ENCODE results near the gene ZC3H18. TPM values are rescaled to one million over a fixed set of nuclear protein-coding genes. Genes with fewer than 3 reads are reported as not detected.

The ZC3H18 gene
- total and polyA plus RNA-seq, 2 experiments from 2014 or later, result 30.0 to 40.7 TPM

DNA sequence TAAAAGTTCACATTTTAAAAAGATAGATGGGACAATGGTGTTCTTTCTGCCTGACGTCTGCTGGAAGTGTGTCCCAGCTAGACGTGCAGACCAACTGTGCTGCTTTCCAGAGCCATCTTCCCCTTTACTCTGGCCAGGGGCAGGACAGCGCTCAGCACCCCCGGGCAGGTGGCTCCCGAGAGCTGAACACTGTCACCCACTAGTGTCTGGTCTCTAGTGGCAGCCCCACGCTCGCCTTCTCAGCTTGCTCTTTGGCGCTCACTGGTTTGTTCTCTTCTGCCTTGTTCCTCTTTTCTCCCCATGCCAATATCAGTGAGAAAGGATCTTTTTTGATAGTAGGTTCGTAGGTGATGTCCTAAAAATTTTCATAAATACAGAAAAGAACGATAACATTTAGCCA is 25.7 kb downstream of the ZC3H18 start (continued):
- TF ChIP-seq, protein P1, sequence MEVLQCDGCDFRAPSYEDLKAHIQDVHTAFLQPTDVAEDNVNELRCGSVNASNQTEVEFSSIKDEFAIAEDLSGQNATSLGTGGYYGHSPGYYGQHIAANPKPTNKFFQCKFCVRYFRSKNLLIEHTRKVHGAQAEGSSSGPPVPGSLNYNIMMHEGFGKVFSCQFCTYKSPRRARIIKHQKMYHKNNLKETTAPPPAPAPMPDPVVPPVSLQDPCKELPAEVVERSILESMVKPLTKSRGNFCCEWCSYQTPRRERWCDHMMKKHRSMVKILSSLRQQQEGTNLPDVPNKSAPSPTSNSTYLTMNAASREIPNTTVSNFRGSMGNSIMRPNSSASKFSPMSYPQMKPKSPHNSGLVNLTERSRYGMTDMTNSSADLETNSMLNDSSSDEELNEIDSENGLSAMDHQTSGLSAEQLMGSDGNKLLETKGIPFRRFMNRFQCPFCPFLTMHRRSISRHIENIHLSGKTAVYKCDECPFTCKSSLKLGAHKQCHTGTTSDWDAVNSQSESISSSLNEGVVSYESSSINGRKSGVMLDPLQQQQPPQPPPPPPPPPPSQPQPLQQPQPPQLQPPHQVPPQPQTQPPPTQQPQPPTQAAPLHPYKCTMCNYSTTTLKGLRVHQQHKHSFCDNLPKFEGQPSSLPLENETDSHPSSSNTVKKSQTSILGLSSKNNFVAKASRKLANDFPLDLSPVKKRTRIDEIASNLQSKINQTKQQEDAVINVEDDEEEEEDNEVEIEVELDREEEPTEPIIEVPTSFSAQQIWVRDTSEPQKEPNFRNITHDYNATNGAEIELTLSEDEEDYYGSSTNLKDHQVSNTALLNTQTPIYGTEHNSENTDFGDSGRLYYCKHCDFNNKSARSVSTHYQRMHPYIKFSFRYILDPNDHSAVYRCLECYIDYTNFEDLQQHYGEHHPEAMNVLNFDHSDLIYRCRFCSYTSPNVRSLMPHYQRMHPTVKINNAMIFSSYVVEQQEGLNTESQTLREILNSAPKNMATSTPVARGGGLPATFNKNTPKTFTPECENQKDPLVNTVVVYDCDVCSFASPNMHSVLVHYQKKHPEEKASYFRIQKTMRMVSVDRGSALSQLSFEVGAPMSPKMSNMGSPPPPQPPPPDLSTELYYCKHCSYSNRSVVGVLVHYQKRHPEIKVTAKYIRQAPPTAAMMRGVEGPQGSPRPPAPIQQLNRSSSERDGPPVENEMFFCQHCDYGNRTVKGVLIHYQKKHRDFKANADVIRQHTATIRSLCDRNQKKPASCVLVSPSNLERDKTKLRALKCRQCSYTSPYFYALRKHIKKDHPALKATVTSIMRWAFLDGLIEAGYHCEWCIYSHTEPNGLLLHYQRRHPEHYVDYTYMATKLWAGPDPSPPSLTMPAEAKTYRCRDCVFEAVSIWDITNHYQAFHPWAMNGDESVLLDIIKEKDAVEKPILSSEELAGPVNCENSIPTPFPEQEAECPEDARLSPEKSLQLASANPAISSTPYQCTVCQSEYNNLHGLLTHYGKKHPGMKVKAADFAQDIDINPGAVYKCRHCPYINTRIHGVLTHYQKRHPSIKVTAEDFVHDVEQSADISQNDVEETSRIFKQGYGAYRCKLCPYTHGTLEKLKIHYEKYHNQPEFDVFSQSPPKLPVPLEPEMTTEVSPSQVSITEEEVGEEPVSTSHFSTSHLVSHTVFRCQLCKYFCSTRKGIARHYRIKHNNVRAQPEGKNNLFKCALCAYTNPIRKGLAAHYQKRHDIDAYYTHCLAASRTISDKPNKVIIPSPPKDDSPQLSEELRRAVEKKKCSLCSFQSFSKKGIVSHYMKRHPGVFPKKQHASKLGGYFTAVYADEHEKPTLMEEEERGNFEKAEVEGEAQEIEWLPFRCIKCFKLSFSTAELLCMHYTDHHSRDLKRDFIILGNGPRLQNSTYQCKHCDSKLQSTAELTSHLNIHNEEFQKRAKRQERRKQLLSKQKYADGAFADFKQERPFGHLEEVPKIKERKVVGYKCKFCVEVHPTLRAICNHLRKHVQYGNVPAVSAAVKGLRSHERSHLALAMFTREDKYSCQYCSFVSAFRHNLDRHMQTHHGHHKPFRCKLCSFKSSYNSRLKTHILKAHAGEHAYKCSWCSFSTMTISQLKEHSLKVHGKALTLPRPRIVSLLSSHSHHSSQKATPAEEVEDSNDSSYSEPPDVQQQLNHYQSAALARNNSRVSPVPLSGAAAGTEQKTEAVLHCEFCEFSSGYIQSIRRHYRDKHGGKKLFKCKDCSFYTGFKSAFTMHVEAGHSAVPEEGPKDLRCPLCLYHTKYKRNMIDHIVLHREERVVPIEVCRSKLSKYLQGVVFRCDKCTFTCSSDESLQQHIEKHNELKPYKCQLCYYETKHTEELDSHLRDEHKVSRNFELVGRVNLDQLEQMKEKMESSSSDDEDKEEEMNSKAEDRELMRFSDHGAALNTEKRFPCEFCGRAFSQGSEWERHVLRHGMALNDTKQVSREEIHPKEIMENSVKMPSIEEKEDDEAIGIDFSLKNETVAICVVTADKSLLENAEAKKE (CRISPR knock-in tag; IDR thresholded peaks at IDR 0.05), result no peak
- TF ChIP-seq EZH2 (IDR thresholded peaks at IDR 0.05; ENCODE audit: low read depth, unreplicated experiment) (no peak), STAT1 (IDR thresholded peaks at IDR 0.05; ENCODE audit: unreplicated experiment) (no peak), ZNF331 (CRISPR knock-in tag; IDR thresholded peaks at IDR 0.05; ENCODE audit: low read depth) (no peak)

DNA sequence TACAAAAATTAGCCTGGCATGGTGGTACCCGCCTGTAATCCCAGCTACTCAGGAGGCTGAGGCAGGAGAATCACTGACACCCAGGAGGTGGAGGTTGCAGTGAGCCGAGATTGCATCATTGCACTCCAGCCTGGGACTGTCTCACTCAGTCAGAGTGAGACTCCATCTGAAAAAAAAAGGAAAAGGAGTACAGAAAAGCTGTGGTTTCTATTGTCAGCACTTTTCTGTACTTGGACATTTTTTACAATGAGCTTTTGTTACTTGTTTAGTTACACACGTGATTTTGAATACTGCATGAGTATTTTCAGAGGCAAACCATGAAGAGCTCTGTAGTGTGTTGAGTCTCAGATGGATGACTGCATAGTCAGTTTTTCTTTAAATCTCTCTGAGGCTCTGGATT is 26.3 kb downstream of the ZC3H18 start:
- H3K9me3 Mint-ChIP-seq, result no peaks in the 10 kb centered on the region
- no peak overlapping the region for H2AFZ ChIP-seq
- no peak for DNase-seq (ENCODE audit: low spot score)
- H3K4me2 ChIP-seq, result no peak overlapping the region
- H3K4me3 Mint-ChIP-seq, result no peak overlapping the region
- no peak for ATAC-seq
- no peak overlapping the region for H3K4me3 ChIP-seq
- peaks cover 4% of the 10 kb centered on the region for H3K27me3 Mint-ChIP-seq (ENCODE audit: insufficient read depth, low read depth, poor library complexity)
- H3F3A ChIP-seq (replicated peaks; ENCODE audit: low read depth), result peaks cover 8% of the 10 kb centered on the region; the same call in 1 of the 2 replicates
- peaks cover 21% of the 10 kb centered on the region for H3K4me1 Mint-ChIP-seq
- H3K36me3 ChIP-seq (ENCODE audit: insufficient read depth), result peaks cover 18% of the 10 kb centered on the region
- H3K27me3 ChIP-seq (ENCODE audit: insufficient read depth), result no peaks in the 10 kb centered on the region
- no peak overlapping the region; the same call in 1 of the 2 replicates for H3K27ac ChIP-seq (ENCODE audit: low read depth)
- H3K27ac Mint-ChIP-seq, result no peak overlapping the region; the same call in 1 of the 2 replicates
- H3K79me2 ChIP-seq (replicated peaks; ENCODE audit: insufficient read depth), result peaks cover 34% of the 10 kb centered on the region; the same call in 1 of the 2 replicates
- H3K4me1 ChIP-seq (ENCODE audit: insufficient read depth), result no peaks in the 10 kb centered on the region
- H3K9me2 ChIP-seq (ENCODE audit: insufficient read depth), result no peaks in the 10 kb centered on the region
- H4K20me1 ChIP-seq (replicated peaks; ENCODE audit: insufficient read depth), result peaks cover 24% of the 10 kb centered on the region; the same call in 1 of the 2 replicates
- H3K36me3 Mint-ChIP-seq (ENCODE audit: low read depth), result peaks cover 44% of the 10 kb centered on the region
- no peak for TF ChIP-seq CREB1 (CRISPR knock-in tag; IDR thresholded peaks at IDR 0.05; ENCODE audit: low read depth)
- no peak for TF ChIP-seq ZNF331 (CRISPR knock-in tag; IDR thresholded peaks at IDR 0.05; ENCODE audit: low read depth)
- TF ChIP-seq, protein P2, sequence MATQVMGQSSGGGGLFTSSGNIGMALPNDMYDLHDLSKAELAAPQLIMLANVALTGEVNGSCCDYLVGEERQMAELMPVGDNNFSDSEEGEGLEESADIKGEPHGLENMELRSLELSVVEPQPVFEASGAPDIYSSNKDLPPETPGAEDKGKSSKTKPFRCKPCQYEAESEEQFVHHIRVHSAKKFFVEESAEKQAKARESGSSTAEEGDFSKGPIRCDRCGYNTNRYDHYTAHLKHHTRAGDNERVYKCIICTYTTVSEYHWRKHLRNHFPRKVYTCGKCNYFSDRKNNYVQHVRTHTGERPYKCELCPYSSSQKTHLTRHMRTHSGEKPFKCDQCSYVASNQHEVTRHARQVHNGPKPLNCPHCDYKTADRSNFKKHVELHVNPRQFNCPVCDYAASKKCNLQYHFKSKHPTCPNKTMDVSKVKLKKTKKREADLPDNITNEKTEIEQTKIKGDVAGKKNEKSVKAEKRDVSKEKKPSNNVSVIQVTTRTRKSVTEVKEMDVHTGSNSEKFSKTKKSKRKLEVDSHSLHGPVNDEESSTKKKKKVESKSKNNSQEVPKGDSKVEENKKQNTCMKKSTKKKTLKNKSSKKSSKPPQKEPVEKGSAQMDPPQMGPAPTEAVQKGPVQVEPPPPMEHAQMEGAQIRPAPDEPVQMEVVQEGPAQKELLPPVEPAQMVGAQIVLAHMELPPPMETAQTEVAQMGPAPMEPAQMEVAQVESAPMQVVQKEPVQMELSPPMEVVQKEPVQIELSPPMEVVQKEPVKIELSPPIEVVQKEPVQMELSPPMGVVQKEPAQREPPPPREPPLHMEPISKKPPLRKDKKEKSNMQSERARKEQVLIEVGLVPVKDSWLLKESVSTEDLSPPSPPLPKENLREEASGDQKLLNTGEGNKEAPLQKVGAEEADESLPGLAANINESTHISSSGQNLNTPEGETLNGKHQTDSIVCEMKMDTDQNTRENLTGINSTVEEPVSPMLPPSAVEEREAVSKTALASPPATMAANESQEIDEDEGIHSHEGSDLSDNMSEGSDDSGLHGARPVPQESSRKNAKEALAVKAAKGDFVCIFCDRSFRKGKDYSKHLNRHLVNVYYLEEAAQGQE (IDR thresholded peaks at IDR 0.05; ENCODE audit: unreplicated experiment), result no peak
- no peak for TF ChIP-seq EZH2 (IDR thresholded peaks at IDR 0.05; ENCODE audit: low read depth, unreplicated experiment)
- no peak for TF ChIP-seq JUNB (IDR thresholded peaks at IDR 0.05; ENCODE audit: unreplicated experiment)
- TF ChIP-seq EZH2phosphoT487 (IDR thresholded peaks at IDR 0.05; ENCODE audit: unreplicated experiment), result no peak
- TF ChIP-seq, protein P3, sequence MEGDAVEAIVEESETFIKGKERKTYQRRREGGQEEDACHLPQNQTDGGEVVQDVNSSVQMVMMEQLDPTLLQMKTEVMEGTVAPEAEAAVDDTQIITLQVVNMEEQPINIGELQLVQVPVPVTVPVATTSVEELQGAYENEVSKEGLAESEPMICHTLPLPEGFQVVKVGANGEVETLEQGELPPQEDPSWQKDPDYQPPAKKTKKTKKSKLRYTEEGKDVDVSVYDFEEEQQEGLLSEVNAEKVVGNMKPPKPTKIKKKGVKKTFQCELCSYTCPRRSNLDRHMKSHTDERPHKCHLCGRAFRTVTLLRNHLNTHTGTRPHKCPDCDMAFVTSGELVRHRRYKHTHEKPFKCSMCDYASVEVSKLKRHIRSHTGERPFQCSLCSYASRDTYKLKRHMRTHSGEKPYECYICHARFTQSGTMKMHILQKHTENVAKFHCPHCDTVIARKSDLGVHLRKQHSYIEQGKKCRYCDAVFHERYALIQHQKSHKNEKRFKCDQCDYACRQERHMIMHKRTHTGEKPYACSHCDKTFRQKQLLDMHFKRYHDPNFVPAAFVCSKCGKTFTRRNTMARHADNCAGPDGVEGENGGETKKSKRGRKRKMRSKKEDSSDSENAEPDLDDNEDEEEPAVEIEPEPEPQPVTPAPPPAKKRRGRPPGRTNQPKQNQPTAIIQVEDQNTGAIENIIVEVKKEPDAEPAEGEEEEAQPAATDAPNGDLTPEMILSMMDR (conservative IDR thresholded peaks at IDR 0.05; ENCODE audit: low read depth in 2 of 2), result no peak
- no peak for TF ChIP-seq STAT1 (IDR thresholded peaks at IDR 0.05; ENCODE audit: unreplicated experiment)
- TF ChIP-seq NANOG (IDR thresholded peaks at IDR 0.05; ENCODE audit: borderline replicate concordance), result no peak
- no peak for TF ChIP-seq POLR2AphosphoS5 (IDR thresholded peaks at IDR 0.05; ENCODE audit: low read depth)
